Suprapubic skin (tissue), 4 donors: Measurements from ENCODE around the gene LIPC.

Source experiments
- POLR2A ChIP-seq, 2 donors: fragments of 450-650 bp; IDR thresholded peaks; one replicate each; pipeline ENCODE4 v1.6.1; 2017; ENCODE audit warnings: antibody characterized with exemption in 2 of 2, mild to moderate bottlenecking in 2 of 2, moderate library complexity in 2 of 2
- POLR2AphosphoS5 ChIP-seq, 3 donors: sonication (generic); formaldehyde crosslinking; IDR thresholded peaks; one replicate each; pipeline ENCODE4 v1.6.1; 2017; ENCODE audit warnings: antibody characterized with exemption in 3 of 3
- TF ChIP-seq, protein P1 (sequence below), 2 donors: fragments of 200-600 bp in 1 of 2; fragments of 450-650 bp in 1 of 2; sonication (generic) in 1 of 2; IDR thresholded peaks; one replicate each; pipeline ENCODE4 v1.5.1; 2016 to 2019; ENCODE audit warnings: antibody characterized with exemption in 2 of 2, mild to moderate bottlenecking in 1 of 2, moderate library complexity in 1 of 2

DNA sequence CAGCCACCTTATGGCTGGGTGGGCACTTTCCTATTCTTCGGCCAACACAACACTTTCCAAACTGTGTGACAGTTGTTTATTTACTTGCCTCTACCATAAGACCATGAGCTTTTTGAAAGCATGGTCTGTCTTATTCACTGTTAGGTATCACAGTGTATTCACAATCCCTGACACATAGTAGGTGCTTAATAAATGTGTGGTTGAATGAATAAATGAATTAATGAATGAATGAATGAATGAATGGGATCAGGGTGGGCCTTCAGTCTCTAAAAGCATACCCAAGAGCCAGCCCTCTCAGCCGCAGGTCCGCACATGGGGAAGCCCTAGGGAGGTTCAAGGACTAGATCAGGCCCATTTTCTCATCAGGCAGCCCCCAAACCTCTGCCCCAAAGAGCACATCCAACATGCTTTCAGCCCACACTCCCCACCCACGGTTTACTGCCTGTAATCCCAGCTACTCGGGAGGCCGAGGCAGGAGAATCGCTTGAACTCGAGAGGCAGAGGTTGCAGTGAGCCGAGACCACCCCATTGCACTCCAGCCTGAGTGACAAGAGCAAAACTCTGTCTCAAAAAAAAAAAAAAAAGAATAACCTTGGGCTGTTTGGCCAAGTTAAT, 95.9 kb downstream of the LIPC start:
- TF ChIP-seq, protein P1, sequence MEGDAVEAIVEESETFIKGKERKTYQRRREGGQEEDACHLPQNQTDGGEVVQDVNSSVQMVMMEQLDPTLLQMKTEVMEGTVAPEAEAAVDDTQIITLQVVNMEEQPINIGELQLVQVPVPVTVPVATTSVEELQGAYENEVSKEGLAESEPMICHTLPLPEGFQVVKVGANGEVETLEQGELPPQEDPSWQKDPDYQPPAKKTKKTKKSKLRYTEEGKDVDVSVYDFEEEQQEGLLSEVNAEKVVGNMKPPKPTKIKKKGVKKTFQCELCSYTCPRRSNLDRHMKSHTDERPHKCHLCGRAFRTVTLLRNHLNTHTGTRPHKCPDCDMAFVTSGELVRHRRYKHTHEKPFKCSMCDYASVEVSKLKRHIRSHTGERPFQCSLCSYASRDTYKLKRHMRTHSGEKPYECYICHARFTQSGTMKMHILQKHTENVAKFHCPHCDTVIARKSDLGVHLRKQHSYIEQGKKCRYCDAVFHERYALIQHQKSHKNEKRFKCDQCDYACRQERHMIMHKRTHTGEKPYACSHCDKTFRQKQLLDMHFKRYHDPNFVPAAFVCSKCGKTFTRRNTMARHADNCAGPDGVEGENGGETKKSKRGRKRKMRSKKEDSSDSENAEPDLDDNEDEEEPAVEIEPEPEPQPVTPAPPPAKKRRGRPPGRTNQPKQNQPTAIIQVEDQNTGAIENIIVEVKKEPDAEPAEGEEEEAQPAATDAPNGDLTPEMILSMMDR (IDR thresholded peaks at IDR 0.05) = no peak
- TF ChIP-seq POLR2A (IDR thresholded peaks at IDR 0.05) (no peak), POLR2AphosphoS5 (IDR thresholded peaks at IDR 0.05) (no peak)
